Occipital lobe (tissue), 2 donors: ENCODE results near the gene ENO1. TPM values are rescaled to one million over a fixed set of nuclear protein-coding genes. Genes with fewer than 3 reads are reported as not detected.
"Not testable (repeated sequence)": the region's sequence is repeated elsewhere in the genome, so short reads cannot be mapped to it uniquely, and the experiment has no call there.

Experiments
- DNase-seq: peaks from one replicate; lab custom pipeline; 2025; lab: John Stamatoyannopoulos, UW
- total RNA-seq: library from RNA; depleted of rRNA; stranded (reverse); fragments of >200 nt; gene quantifications from one replicate; pipeline ENCODE4 v1.2.3, GENCODE V29; 2014

ENO1 gene
- total RNA-seq, result 260 TPM

DNA sequence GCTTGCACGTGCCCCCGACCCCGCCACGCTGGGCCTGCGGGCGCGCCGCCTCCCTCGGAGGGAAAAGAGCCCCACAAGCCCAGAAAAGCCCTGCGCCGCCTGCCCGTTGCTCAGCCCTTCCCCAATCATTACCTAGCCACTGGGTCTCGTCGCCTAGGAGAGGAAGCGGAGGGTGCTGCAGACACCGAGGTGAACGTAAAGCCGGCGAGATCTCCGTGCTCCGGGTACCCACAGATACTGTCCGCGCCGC, at the start of gene ENO1:
ENO1 (minus strand) TSS at position 239 of the 250 bp plus-strand sequence. CDS start 3,778 bp downstream, outside the sequence.
- DNase-seq, result no peak

DNA sequence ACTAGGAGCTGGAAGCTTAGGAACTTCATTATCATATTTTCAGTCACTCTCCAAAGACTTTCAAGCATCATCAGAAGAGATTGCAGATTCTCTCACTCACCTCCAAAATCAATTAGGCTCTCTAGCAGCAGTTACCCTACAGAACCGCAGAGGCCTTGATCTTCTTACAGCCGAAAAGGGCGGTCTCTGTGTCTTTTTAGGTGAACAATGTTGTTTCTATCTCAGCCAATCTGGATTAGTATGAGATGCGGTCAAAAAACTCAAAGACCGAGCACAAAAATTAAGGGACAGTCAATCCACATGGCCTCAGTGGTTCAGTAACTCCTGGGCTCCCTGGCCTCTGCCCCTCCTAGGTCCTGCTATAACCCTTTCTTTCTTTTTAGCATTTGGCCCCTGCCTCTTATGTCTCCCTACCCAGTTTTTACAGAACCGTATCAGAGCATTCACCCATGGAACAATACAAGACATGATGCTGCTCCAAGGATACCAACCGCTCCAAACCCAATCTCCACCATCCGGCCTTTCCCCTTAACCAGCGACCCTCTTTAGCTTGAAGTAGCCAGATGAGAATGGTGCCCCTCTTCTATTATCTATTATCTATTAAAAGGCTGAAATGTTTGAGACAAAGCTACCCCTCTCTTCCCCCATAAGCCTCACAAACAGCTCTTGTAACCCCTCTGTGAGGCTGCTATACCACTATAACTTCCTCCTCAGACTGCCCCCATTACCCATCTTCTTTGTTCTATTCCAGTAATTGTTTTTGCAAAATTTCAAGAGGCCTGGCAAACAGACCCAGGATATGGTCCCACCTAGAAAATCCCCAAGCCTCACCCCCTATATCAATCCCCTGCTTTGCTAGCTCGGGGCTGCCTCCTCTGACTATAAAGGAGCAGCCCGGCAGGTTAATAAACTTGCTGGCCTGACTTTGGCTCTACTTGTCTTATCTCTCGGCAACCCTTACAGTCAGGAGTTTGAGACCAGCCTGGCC, 48.5 kb upstream of the ENO1 start:
- no peak for DNase-seq

DNA sequence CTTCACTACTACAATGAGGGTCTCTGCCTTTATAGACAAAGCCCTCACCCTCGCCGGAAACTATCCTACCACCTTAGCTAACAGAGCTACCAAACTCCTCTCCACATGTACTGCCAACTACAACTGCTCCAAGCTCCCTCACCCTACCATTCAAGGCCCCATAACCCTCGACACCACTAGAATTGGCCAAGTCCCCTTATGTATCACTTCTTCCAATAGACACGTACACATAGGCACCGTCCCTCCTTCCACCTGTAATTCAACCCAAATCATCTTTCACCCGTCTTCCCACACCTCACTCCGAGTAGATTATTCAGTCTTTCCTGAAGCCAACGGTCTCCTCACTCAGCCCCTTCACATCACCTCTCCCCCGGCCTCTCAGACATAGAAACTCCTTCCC, 47.5 kb upstream of the ENO1 start:
- no peak for DNase-seq

DNA sequence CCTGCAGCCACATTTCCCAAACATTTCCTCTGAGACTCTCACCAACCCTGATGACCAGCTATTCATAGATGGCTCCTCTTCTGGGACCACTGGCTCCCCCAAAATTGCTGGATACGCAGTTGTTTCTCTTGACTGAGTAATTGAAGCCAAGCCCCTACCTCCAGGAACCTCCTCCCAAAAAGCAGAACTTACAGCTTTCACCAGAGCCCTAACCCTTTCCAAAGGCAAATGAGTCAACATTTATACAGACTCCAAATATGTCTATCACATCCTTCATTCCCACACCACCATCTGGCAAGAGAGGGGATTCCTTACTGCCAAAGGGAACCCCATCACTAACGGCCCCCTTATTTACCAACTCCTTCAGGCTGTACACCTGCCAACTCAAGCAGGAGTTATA, 46.9 kb upstream of the ENO1 start:
- DNase-seq, result no peak

DNA sequence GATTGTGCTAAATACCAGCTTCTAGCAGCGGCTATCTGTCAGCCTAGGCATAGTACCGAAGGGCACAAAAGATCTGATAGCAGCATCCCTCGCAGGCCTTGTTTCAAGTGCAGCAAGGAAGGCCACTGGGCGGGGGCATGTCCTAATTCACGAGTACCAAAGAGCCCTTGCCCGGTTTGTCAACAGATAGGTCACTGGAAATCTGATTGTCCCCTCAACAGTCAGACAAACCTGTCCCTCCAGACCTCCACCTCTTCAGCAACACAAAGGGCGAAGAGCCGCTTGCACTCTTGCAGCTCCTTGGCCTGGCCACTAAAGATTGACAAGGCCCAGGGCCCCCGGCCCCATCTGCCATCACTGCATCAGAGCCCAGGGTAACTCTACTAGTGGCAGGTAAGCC, 44.5 kb upstream of the ENO1 start:
- DNase-seq, result no peak

DNA sequence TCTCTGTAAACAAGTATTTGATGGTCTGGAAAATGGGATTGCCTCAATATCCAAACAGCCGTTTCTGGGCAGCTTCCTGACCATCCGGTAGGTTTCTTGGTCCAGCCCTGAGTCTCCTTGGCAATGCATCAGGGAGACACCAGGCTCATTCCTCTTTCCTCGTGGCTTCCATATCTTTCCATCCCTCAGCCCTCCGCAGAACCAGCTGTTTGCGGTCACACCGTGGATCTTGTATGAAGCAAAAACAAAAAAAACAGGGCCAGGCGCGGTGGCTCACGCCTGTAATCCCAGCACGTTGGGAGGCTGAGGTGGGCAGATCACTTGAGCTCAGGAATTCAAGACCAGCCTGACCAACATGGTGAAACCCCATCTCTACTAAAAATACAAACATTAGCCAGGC, 39.0 kb upstream of the ENO1 start:
- DNase-seq, result not testable (repeated sequence)

DNA sequence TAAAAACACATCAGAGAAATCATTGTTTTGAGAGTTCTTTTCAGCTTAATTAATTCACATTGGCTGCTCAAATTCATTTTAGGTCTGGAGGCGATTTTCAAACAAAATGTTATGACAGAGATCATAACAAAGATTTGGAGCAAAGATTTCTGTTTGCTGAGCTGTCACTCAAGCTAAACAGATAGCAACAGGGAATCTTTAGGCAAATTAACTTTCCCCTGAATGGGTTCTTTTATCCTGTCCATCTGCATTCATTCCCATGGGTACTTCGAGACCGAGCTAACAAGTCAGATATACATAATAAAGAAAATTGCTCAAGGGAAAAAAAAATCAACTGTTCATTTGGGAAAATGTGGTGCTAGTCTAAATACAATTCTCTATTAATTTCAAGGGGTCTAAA, 37.0 kb upstream of the ENO1 start:
- DNase-seq, result no peak

DNA sequence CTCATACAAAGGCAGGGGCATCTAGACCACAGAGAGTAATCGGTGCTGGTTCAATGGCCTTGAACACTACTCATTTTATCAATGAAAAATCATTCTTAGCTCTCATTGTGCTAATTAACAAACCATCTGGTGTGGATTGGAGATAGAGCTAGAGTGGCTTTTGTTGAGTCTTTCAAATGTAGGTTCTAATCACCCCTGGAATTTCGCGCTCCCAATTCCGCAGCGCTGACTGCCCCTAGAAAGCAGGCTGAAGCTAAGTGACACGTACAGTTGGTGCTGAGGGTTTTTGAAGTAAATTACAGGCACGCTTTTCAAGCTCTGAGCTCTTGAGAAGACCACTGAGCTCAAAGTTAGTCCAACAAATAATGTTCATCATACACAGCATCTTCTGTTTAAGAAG, 36.0 kb upstream of the ENO1 start:
- DNase-seq, result no peak

DNA sequence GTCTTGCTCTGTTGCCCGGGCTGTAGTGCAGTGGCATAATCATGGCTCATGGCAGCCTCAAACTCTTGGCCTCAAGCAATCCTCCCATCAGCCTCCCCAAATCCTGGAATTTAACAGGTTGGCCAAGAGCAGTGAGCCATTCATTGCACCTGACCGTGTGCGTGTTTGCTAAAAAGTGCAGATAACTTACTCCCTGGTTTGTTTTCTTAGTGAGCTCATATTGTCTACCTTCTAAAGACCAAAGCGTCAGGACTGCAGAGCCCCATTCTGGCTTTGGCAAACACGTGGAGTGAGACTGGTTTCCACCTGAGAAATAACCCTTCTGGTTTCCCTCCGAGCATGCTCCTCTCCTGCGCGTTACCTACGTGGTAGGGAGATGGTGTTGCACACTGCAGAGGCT, 35.0 kb upstream of the ENO1 start:
- no peak for DNase-seq

DNA sequence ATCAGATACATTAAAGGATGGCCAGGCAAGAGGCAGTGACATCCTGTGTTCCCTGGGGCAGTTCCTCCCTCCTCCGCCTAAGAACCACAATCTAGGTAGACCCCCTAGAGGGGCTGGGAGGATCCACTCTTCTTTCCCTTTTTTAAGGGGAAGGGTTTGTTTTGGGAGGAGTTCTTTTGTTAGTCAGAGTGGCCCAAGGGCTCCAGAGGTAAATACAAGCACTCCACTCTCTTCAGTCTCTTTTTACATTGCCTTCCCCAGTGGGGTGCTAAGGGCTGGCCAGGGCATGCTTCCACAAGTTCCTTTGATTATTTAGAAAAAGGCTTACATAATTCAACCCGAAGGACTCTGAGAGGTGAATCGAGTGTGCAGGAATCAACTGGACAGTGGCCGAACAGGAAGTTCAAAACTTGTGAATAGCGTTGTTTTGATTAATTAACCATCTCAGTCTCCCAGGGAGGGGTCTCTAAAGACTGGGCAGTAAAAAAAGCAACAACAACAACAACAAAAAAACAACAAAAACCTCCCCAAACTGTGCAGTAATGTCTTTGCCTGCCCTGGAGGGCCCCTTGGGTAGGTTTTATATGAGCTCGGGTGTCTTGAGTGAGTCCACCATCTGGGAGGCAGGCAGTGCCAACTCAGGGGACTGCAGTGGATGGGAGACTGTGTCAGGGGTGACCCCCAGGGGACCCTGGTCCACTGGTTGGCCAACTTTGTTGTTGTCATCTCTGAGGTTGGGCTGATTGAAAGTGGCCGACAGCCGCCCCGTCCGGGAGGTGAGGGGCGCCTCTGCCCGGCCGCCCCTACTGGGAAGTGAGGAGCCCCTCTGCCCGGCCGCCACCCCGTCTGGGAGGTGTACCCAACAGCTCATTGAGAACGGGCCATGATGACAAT, 33.2 kb upstream of the ENO1 start:
- DNase-seq, result no peak

DNA sequence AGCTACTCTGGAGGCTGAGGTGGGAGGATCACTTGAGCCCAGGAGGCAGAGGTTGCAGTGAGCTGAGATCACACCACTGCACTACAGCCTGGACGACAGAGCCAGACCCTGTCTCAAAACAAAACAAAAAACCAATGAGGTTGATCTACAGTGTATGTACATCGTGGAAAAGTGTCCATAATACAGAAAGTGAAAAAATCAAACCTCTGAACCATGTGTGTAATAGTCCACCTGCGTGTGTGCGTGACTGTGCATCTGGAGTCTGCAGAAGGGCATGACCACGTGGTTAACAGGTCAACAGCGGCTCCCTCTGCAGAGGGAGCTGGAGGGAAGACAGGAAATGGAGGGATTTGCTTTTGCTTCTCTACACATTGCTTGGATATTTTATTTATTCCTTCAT, 32.4 kb upstream of the ENO1 start:
- no peak for DNase-seq

DNA sequence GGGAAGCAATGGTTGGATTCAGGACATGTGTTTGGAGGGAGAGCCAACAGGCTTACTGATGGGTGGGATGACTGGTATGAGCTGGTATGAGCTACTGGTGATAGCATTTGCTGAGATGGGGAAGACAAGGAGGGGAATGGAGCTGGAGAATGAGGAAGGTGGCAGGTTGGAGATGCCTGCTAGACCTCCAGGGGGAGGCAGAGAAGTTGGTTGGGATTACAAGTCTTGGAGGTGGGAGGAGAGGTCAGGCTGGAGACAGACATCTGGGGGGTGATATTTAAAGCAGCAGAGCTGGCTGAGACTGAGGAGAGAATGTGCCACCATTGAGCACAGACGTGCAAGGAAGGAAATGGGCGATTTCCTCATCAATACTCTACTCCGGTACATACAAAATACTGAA, 31.8 kb upstream of the ENO1 start:
- DNase-seq, result no peak

DNA sequence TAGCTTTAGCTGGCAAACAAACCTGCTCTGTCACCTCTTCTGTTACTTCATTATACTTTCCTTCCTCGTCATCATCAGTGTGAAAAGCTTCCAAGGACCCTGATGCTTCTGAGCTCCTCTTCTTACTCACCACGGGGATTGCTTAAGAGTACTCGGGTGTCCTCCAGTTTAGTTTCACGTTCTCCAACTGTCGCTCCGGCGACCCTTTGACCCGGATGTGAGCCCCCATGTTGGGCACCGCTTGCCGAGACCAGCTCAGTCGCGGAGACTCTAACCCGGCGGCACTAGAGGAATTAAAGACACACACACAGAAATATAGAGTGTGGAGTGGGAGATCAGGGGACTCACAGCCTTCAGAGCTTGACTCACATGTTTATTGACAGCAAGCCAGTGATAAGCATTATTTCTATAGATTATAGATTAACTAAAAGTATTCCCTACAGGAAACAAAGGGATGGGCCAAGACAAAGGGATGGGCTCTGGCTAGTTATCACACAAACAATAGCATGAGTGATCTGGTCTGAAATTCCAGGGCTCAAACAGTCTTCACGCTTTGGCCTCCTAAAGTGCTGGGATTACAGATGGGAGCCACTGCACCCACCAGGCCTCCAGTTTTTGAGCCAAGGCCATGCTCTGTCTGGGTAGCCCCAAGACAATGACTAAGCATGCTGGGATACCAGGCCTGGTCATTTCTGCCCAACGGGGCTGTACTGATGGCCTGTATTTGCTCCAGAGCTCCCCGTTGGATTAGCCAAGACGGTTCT, 30.1 kb upstream of the ENO1 start:
- DNase-seq, result no peak

DNA sequence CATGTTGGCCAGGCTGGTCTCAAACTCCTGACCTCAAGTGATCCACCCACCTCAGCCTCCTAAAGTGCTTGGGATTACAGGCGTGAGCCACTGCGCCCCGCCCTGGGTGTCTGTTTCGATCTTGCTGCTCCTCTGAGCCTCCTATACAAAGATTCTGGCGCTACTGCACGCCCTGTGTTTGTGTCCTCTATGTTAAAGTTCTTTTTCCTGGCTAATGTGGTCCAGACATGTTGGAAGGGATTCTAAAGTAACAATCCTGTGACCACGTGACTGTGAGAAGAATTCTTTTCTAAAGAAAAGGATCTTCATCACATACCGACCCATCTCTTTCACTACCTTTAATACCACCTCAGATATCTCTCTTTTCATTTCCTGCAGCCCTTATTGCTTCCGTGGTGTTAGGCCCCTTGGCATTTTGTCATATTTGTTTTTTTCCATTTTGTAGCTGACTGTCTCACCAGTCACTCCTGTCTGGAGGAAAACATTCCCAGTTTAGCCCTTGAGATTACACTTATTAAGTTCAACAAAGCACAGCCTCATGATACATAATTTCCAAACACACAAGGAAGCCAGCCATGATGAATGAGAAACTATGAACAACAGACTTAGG, 27.2 kb upstream of the ENO1 start:
- no peak for DNase-seq

DNA sequence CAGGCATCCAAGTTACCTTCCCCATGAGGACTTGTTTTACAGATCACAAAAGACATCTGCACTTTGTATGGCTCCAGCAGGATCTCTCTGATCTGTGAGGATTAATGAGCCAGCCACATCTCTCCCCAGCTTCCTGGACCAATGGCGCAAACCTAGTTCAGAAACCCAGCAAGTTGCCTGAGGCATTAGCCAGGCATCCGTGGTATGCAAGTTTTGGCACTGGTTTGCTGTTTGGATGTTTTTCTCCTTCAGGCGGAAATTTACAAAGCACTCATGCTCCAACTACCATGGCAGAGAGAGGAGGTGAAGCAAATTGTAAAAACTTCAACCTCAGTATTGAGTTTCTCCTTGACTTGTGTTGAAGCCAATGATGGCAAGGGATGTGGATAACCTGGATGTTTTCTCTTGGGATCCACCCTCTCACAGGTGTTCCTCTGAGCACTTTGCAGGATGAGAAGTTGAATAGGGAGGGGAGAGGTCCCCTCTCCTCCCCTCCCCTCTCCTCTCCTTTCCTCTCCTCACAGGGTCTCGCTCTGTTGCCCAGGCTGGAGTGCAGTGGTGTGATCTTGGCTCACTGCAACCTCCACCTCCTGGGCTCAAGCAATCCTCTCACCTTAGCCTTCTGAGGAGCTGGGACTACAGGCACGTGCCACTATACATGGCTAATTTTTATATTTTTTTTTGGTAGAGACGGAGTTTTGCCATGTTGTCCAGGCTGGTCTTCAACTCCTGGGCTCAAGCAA, 25.6 kb upstream of the ENO1 start:
- DNase-seq, result no peak

DNA sequence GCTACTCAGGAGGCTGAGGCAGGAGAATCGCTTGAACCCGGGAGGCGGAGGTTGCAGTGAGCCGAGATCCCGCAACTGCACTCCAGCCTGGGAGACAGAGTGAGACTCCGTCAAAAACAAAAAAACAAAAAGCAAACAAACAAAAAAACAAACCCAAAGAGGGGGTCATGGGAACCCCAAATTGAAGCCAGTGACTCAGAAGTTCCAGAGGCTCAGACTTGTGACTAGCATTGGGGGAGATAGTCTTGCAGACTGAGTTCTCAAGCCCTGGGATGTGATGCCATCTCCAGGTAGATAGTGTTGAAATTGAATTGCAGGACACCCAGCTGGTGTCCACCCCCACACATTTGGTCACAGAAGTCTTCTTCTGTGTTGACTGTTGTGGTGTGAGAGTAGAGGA, 24.9 kb upstream of the ENO1 start:
- DNase-seq, result no peak

DNA sequence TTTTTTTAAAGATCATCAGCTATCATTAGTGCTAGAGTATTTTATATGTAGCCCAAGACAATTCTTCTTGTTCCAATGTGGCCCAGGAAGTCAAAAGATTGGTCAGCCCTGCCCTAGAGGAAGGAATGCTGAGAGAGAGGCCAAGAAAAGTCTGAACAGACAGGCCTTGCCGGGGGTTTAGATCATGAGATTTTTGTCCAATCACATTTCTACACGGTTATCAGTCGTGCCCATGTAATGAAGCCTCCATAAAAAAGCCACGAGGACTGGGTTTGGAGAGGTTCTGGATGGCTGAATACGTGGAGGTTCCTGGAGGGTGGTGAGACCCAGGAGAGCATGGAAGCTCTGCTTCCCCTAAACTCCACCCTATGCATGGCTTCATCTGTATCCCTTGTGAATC, 24.3 kb upstream of the ENO1 start:
- no peak for DNase-seq

DNA sequence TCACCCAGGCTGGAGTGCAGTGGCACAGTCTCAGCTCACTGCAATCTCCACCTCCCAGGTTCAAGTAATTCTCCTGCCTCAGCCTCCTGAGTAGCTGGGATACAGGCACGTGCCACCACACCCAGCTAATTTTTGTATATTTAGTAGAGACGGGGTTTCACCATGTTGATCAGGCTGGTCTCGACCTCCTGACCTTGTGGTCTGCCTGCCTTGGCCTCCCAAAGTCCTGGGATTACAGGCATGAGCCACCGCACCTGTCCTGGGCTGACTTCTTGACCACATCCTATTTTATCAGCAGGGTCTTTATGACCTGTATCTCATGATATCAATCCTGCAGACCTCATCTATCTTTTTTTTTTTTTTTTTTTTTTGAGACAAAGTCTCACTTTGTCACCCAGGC, 22.2 kb upstream of the ENO1 start:
- not testable (repeated sequence) for DNase-seq

DNA sequence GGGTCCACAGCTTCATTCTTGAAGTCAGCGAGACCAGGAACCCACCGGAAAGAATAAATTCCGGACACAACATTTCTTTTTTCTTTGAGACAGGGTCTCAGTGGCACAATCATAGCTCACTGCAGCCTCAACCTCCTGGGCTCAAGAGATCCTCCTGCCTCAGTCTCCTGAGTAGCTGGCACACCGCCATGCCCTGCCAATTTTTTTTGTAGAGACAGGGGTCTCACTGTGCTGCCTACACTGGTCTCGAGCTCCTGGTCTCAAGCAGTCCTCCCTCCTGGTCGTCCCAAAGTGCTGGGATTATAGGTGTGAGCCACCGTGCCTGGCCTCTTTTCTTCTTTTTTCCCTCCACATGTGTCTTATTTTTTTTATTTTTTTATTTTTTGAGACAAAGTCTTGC, 20.6 kb upstream of the ENO1 start:
- no peak for DNase-seq

DNA sequence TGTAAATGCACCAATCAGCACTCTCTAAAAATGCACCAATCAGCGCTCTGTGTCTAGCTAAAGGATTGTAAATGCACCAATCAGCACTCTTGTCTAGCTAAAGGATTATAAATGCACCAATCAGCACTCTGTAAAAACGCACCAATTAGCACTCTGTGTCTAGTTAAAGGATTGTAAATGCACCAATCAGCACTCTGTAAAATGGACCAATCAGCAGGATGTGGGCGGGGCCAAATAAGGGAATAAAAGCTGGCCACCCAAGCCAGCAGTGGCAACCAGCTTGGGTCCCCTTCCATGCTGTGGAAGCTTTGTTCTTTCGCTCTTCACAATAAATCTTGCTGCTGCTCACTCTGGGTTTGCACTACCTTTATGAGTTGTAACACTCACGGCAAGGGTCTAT, 19.9 kb upstream of the ENO1 start:
- not testable (repeated sequence) for DNase-seq

DNA sequence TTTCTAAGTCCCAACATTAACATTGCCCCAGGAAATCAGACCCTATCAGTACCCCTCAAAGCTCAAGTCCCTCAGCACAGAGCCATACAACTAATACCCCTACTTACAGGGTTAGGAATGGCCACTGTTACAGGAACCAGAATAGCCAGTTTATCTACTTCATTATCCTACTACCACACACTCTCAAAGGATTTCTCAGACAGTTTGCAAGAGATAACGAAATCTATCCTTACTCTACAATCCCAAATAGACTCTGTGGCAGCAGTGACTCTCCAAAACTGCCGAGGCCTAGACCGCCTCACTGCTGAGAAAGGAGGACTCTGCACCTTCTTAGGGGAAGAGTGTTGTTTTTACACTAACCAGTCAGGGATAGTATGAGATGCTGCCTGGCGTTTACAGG, 19.0 kb upstream of the ENO1 start:
- not testable (repeated sequence) for DNase-seq
